ENCODE measurements around the gene AUTS2. TPM values are rescaled to one million over a fixed set of nuclear protein-coding genes. Genes with fewer than 3 reads are reported as not detected.

Gene AUTS2
- total and polyA plus RNA-seq, 9 of the 15 experiments (the other 6 are each of a cell fraction or from before 2014, with no cell fraction given), result 0.58 TPM; not detected in 8

GRCh38 chr7:70542750-70543376 lies 944.6 kb downstream of the AUTS2 start:
- BruUV-seq (replicated peaks), result no TSS peak
- ATAC-seq (no peak), FAIRE-seq (no peak), DNase-seq (ENCODE audit: extremely low read depth in 1 of 4, low spot score in 3 of 4) (no peak)
- H3K36me3 ChIP-seq (ENCODE audit: control insufficient read depth, insufficient read depth, low read length), result no peaks in the 10 kb centered on the region
- H3K9me1 ChIP-seq (ENCODE audit: control insufficient read depth, insufficient read depth, low read length), result no peaks in the 10 kb centered on the region
- no peaks in the 10 kb centered on the region for H3K4me1 ChIP-seq (replicated peaks in 1 of 2; ENCODE audit: control insufficient read depth in 2 of 2, insufficient read depth in 2 of 2, low read length in 2 of 2)
- no peaks in the 10 kb centered on the region for H3K9me3 ChIP-seq (replicated peaks; ENCODE audit: control insufficient read depth, insufficient read depth, low read depth, low read length)
- H4K20me1 ChIP-seq (replicated peaks; ENCODE audit: control insufficient read depth, insufficient read depth, low read length), result no peaks in the 10 kb centered on the region
- intact Hi-C loops (cut with micrococcal nuclease), result no loop called here
- H3K4me3 ChIP-seq, result no peak overlapping the region
- no peak overlapping the region for H2AFZ ChIP-seq (ENCODE audit: low read depth, low read length)
- no peaks in the 10 kb centered on the region for H3K79me2 ChIP-seq (ENCODE audit: control insufficient read depth, insufficient read depth, low read length)
- TF ChIP-seq SMARCE1 (IDR thresholded peaks at IDR 0.05) (no peak), ZKSCAN1 (IDR thresholded peaks at IDR 0.05; ENCODE audit: low read depth, low read length) (no peak), MYBL2 (IDR thresholded peaks at IDR 0.05; ENCODE audit: low read depth) (no peak), MYBL2 (CRISPR knock-in tag; IDR thresholded peaks at IDR 0.05; ENCODE audit: borderline replicate concordance) (no peak), ETV5 (CRISPR knock-in tag; IDR thresholded peaks at IDR 0.05; ENCODE audit: low read depth) (no peak), HMG20A (CRISPR knock-in tag; conservative IDR thresholded peaks at IDR 0.05) (no peak), ZMIZ1 (IDR thresholded peaks at IDR 0.05; ENCODE audit: low read depth in 2 of 2, low read length in 2 of 2) (no peak), TCF7 (IDR thresholded peaks at IDR 0.05; ENCODE audit: borderline replicate concordance) (no peak), SRSF9 (IDR thresholded peaks at IDR 0.05; ENCODE audit: borderline replicate concordance, low read depth, low read length) (no peak), TBL1XR1 (IDR thresholded peaks at IDR 0.05; ENCODE audit: low read length in 2 of 2) (no peak), ZNF124 (CRISPR knock-in tag; IDR thresholded peaks at IDR 0.05) (no peak), ETS1 (conservative IDR thresholded peaks at IDR 0.05; ENCODE audit: control insufficient read depth, low read depth, low read length) (no peak), CHAMP1 (IDR thresholded peaks at IDR 0.05) (no peak)
- WGBS (ENCODE audit: insufficient coverage, low coverage, missing lambda C conversion rate), result 0% methylated on average over 1 of the region's 1 CpG
- in situ Hi-C loops (cut with MboI), result no loop called here
- POLR2A ChIA-PET, result interaction anchor here (0.5 to 0.6 kb wide), 2 partner anchors 726 to 1144 kb away, joined by 3 read pairs; no protein-coding TSS in a partner anchor
- no peak overlapping the region for H3K4me2 ChIP-seq (ENCODE audit: insufficient read depth, low read length)
- H3K27ac ChIP-seq (ENCODE audit: extremely low read depth, low read depth, low read length), result no peak overlapping the region
- CTCF ChIA-PET (ENCODE audit: low intra/inter-chr PET ratio), result no interaction called here
- H3K9ac ChIP-seq (ENCODE audit: insufficient read depth in 1 of 2, low read depth in 2 of 2, low read length in 2 of 2), result no peak overlapping the region
- H3K27me3 ChIP-seq (ENCODE audit: control insufficient read depth in 2 of 2, insufficient read depth in 2 of 2, low read length in 2 of 2), result peaks cover 2 to 22% of the 10 kb centered on the region in 2 experiments; a peak in 3 of 5 replicates
